NCI-H1694 (cell line): ENCODE data around the gene NXPE3.
"Not testable (repeated sequence)": the region's sequence is repeated elsewhere in the genome, so short reads cannot be mapped to it uniquely, and the experiment has no call there.

ENCODE experiments used
- DNase-seq: peaks from one replicate; lab custom pipeline; 2025; lab: John Stamatoyannopoulos, UW

Gene NXPE3

GRCh38 chr3:101852983-101853840, 74.2 kb downstream of the NXPE3 start:
- no peak for DNase-seq

GRCh38 chr3:101853982-101854381, 75.0 kb downstream of the NXPE3 start:
- DNase-seq, result no peak

GRCh38 chr3:101854608-101855304, 75.7 kb downstream of the NXPE3 start:
- no peak for DNase-seq

GRCh38 chr3:101857301-101857741, 78.3 kb downstream of the NXPE3 start:
- DNase-seq, result no peak

GRCh38 chr3:101858464-101859030, 79.5 kb downstream of the NXPE3 start:
- no peak for DNase-seq

- no peak for DNase-seq
Measured at GRCh38 chr3:101859882-101860448, 81.0 kb downstream of the NXPE3 start.

GRCh38 chr3:101861212-101861788, 82.3 kb downstream of the NXPE3 start:
- DNase-seq, result no peak

GRCh38 chr3:101861789-101862415, 82.9 kb downstream of the NXPE3 start:
- DNase-seq, result no peak

GRCh38 chr3:101862416-101863165, 83.6 kb downstream of the NXPE3 start:
- no peak for DNase-seq

- not testable (repeated sequence) for DNase-seq
Measured at GRCh38 chr3:101864926-101865325, 85.9 kb downstream of the NXPE3 start.

- DNase-seq, result no peak
Measured at GRCh38 chr3:101865751-101866509, 86.9 kb downstream of the NXPE3 start.

GRCh38 chr3:101867511-101867910, 88.5 kb downstream of the NXPE3 start:
- DNase-seq, result no peak

GRCh38 chr3:101867996-101868395, 89.0 kb downstream of the NXPE3 start:
- no peak for DNase-seq

GRCh38 chr3:101868534-101869464, 89.8 kb downstream of the NXPE3 start:
- no peak for DNase-seq

- no peak for DNase-seq
Measured at GRCh38 chr3:101870138-101870537, 91.1 kb downstream of the NXPE3 start.

- no peak for DNase-seq
Measured at GRCh38 chr3:101873619-101874018, 94.6 kb downstream of the NXPE3 start.

GRCh38 chr3:101876142-101876541, 97.1 kb downstream of the NXPE3 start:
- DNase-seq, result no peak
